Tibial nerve (tissue), 4 donors: ENCODE measurements around the gene CCDC88C. TPM values are rescaled to one million over a fixed set of nuclear protein-coding genes. Genes with fewer than 3 reads are reported as not detected.
"Not testable (repeated sequence)": the region's sequence is repeated elsewhere in the genome, so short reads cannot be mapped to it uniquely, and the experiment has no call there.

Experiments
- DNase-seq, 2 donors: peaks; one replicate each; pipeline ENCODE4 v3.0.0-alpha.2; 2019; ENCODE audit warnings: low spot score in 2 of 2
- H3K27ac ChIP-seq, 4 donors: fragments of 200-600 bp; sonication (generic) in 3 of 4; one replicate each; pipeline ENCODE4 v1.5.1; 2017 to 2019; ENCODE audit warnings: mild to moderate bottlenecking in 1 of 4
- H3K27me3 ChIP-seq, 2 donors: fragments of 200-600 bp; sonication (generic) in 1 of 2; one replicate each; pipeline versions ENCODE4 v1.5.1 to v1.6.0; 2017 to 2019
- H3K36me3 ChIP-seq, 3 donors: fragments of 200-600 bp; sonication (generic); one replicate each; pipeline ENCODE4 v1.5.1; 2018 to 2019
- H3K4me1 ChIP-seq, 4 donors: fragments of 200-600 bp; sonication (generic) in 3 of 4; one replicate each; pipeline ENCODE4 v1.5.1; 2017 to 2019
- H3K4me3 ChIP-seq, 4 donors: fragments of 200-600 bp; sonication (generic) in 3 of 4; one replicate each; pipeline ENCODE4 v1.5.1; 2017 to 2019; ENCODE audit warnings: mild to moderate bottlenecking in 1 of 4, moderate library complexity in 1 of 4
- H3K9me3 ChIP-seq, 4 donors: fragments of 200-600 bp; sonication (generic) in 3 of 4; one replicate each; pipeline ENCODE4 v1.5.1; 2017 to 2019
- EP300 ChIP-seq, 2 donors: sonication (generic); formaldehyde crosslinking; IDR thresholded peaks; one replicate each; pipeline ENCODE4 v1.6.1; 2017; ENCODE audit warnings: antibody characterized with exemption in 2 of 2, mild to moderate bottlenecking in 1 of 2
- POLR2A ChIP-seq, 2 donors: fragments of 450-650 bp; IDR thresholded peaks; one replicate each; pipeline ENCODE4 v1.6.1; 2017; ENCODE audit warnings: antibody characterized with exemption in 2 of 2, mild to moderate bottlenecking in 2 of 2, moderate library complexity in 2 of 2
- WGBS, 2 donors: methylation state at CpG; one replicate each; pipeline ENCODE4 v1.1.5; 2018; 5-methylcytosine and 5-hydroxymethylcytosine counted together
- total RNA-seq, 4 donors: library from RNA; depleted of rRNA; stranded (reverse); fragments of >200 nt; gene quantifications; one replicate each; pipeline ENCODE4 v1.1.0, GENCODE V29; 2016
- TF ChIP-seq, protein P1 (sequence below), 5 experiments: fragments of 200-600 bp in 3 of 5; fragments of 450-650 bp in 2 of 5; sonication (generic) in 3 of 5; IDR thresholded peaks; one replicate each; pipeline ENCODE4 v1.5.1; 2016 to 2019; ENCODE audit warnings: antibody characterized with exemption in 5 of 5, mild to moderate bottlenecking in 3 of 5, moderate library complexity in 2 of 5

Gene CCDC88C
- total RNA-seq, 4 donors from 2014 or later, result 3.6 to 12.6 (median 6.8) TPM

DNA sequence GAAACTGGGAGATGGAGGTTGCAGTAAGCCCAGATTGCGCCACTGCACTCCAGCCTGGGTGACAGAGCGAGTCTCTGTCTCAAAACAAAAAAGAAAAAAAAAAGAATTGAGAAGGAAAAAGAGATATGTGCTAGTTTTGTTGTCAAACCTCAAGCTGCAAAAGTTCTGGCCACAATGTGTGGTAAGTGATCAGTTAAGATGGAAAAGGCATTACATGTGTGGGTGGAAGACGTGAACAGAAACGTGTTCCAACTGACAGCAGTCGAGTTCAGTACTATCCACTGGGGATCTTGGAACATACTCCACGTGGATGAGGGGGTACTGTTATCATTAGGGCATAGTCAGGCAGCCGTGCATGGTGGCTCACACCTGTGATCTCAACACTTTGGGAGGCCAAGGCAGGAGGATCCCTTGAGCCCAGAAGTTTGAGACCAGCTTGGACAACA lies 190.4 kb downstream of the CCDC88C start:
- Histone ChIP-seq H3K27me3 (no peaks in the 10 kb centered on the region), H3K4me1 (peaks cover 0 to 9% (median 0%) of the 10 kb centered on the region in 4 donors), H3K9me3 (peaks cover 0 to 26% (median 2%) of the 10 kb centered on the region in 4 donors), H3K27ac (no peak overlapping the region), H3K4me3 (no peak overlapping the region), H3K36me3 (peaks cover 0 to 86% (median 0%) of the 10 kb centered on the region in 3 donors)
- DNase-seq, result no peak
- 72 to 80% methylated on average over 7 of the region's 7 CpGs for WGBS, 2 donors
- no peak for TF ChIP-seq EP300 (IDR thresholded peaks at IDR 0.05)
- TF ChIP-seq POLR2A (IDR thresholded peaks at IDR 0.05), result no peak
- TF ChIP-seq, protein P1, sequence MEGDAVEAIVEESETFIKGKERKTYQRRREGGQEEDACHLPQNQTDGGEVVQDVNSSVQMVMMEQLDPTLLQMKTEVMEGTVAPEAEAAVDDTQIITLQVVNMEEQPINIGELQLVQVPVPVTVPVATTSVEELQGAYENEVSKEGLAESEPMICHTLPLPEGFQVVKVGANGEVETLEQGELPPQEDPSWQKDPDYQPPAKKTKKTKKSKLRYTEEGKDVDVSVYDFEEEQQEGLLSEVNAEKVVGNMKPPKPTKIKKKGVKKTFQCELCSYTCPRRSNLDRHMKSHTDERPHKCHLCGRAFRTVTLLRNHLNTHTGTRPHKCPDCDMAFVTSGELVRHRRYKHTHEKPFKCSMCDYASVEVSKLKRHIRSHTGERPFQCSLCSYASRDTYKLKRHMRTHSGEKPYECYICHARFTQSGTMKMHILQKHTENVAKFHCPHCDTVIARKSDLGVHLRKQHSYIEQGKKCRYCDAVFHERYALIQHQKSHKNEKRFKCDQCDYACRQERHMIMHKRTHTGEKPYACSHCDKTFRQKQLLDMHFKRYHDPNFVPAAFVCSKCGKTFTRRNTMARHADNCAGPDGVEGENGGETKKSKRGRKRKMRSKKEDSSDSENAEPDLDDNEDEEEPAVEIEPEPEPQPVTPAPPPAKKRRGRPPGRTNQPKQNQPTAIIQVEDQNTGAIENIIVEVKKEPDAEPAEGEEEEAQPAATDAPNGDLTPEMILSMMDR (IDR thresholded peaks at IDR 0.05), result no peak

DNA sequence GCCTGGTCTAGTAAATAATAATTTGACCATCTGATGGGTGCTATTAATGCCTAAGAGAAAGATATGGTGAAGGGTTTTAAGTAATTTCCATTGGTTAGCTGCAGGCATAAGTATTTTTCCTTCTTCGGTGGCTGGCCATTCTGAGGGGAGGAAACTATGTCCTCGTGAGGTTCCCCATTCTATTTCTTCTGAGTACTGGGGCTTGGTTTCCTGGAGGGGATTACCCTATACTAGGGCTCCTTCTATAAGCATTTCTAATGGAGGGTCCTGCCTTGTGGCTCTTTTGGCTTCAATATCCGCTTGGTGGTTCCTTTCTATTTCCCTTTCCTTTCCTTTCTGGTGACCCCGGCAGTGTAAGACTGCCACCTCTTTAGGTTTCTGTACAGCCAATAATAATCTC lies 191.3 kb downstream of the CCDC88C start:
- H3K4me3 ChIP-seq, H3K27me3 ChIP-seq, H3K27ac ChIP-seq, H3K4me1 ChIP-seq, DNase-seq: not testable (repeated sequence)
- WGBS, 2 donors, result 82 to 87% methylated on average over 4 of the region's 4 CpGs
- peaks cover 0 to 20% (median 2%) of the 10 kb centered on the region in 4 donors for H3K9me3 ChIP-seq
- H3K36me3 ChIP-seq, result peaks cover 0 to 94% (median 0%) of the 10 kb centered on the region in 3 donors

DNA sequence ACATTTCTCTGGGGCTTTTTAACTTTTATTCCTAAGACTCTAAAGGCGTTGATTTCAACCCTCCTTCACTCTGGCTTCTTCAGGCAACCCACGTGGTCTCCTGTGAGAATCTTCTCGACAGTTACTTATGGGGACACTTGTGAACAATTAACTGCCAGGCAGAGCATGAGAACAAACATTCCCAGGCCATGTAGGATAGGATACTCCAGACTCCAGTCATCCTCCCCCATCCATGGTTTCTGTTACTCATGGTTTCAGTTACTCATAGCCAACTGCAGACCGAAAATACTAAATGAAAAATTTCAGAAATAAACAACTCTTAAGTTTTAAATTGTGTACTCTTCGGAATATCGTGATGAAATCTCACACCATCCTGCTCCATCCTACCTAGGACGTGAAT lies 192.6 kb downstream of the CCDC88C start:
- Histone ChIP-seq H3K4me1 (peaks cover 0 to 9% (median under 1%) of the 10 kb centered on the region in 4 donors), H3K27me3 (no peaks in the 10 kb centered on the region), H3K36me3 (peaks cover 0 to 95% (median 0%) of the 10 kb centered on the region in 3 donors), H3K4me3 (no peak overlapping the region), H3K27ac (no peak overlapping the region), H3K9me3 (peaks cover 0 to 7% (median 0%) of the 10 kb centered on the region in 4 donors)
- 93% methylated on average over 7 of the region's 7 CpGs for WGBS, 2 donors
- TF ChIP-seq POLR2A (IDR thresholded peaks at IDR 0.05), result no peak
- TF ChIP-seq EP300 (IDR thresholded peaks at IDR 0.05), result no peak
- TF ChIP-seq, protein P1 (IDR thresholded peaks at IDR 0.05), result no peak
- DNase-seq, result no peak

DNA sequence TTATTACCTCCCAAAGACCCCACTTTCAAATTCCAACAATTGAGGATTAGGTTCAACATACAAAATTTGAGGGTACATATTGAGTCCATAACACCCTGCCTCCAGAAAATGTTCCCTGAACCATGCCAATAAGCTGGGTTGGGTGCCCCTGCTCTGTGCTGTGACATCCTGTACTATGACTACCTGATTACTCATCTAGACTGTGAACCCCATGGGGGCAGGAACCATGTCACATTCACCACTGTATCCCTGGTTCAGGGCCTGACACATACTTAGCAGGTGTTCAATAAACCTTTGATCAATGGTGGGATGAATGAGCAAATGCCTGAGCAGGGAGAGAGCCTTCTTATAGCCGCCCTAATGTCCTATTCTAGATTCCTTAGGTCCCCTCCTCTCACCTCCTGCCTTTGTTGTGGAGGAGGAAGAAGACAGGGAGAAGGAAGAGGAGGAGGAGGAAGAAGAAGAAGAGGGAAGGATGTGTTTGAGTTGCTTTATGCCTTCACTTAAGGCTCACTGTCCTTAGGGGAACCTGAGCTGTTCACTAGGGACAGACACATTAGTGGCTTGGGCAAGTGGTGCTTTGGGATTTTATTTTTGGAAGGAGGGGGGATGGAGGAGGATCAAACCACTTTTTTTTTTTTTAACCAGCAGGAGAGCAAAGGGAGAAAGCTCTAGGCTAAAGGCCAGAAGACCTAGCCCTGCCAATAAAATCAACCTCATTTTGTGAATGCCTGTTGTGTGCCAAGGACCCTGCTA lies 194.4 kb downstream of the CCDC88C start:
- TF ChIP-seq EP300 (IDR thresholded peaks at IDR 0.05) (no peak), POLR2A (IDR thresholded peaks at IDR 0.05) (no peak)
- TF ChIP-seq, protein P1 (IDR thresholded peaks at IDR 0.05), result no peak
- no peaks in the 10 kb centered on the region for H3K9me3 ChIP-seq
- peaks cover 0 to 7% (median 0%) of the 10 kb centered on the region in 4 donors for H3K4me1 ChIP-seq
- no peaks in the 10 kb centered on the region for H3K27me3 ChIP-seq
- peaks cover 0 to 95% (median 0%) of the 10 kb centered on the region in 3 donors for H3K36me3 ChIP-seq
- 67 to 88% methylated on average over 1 of the region's 1 CpG for WGBS, 2 donors
- DNase-seq, result no peak
- H3K4me3 ChIP-seq, result no peak overlapping the region
- H3K27ac ChIP-seq, result no peak overlapping the region

Other genes starting within 250 kb of the CCDC88C start
- gene GPR68, start 173.1 kb downstream of the CCDC88C start, total RNA-seq, result 1 to 10 TPM in 1 of 4 donors, under 1 TPM in 3; 0.21 to 4.1 (median 0.52) TPM
- gene PPP4R3A, start 92.5 kb upstream of the CCDC88C start, total RNA-seq, result 100 to 1,000 TPM in 1 of 4 donors, 10 to 100 TPM in 3; 63.3 to 104 (median 80.2) TPM